ENCODE data around the gene KATNAL1. TPM values are rescaled to one million over a fixed set of nuclear protein-coding genes. Genes with fewer than 3 reads are reported as not detected.

Gene KATNAL1
- total RNA-seq, 2 donors from 2014 or later: 9.6 to 22.4 TPM

- Mint-ChIP-seq H3K27ac (no peak overlapping the region), H3K4me3 (no peak overlapping the region), H3K9me3 (no peaks in the 10 kb centered on the region), H3K27me3 (no peaks in the 10 kb centered on the region), H3K36me3 (no peaks in the 10 kb centered on the region), H3K4me1 (ENCODE audit: low read depth in 2 of 2) (peaks cover 4 to 5% of the 10 kb centered on the region in 2 donors)
- no peak for DNase-seq (ENCODE audit: low spot score)
- no peak for ATAC-seq
Measured at GRCh38 chr13:30340331-30341250, 33.2 kb upstream of the KATNAL1 start.

GRCh38 chr13:30339738-30340330 is 32.5 kb upstream of the KATNAL1 start:
- DNase-seq (ENCODE audit: low spot score) (no peak), ATAC-seq (no peak)
- Mint-ChIP-seq H3K9me3 (no peaks in the 10 kb centered on the region), H3K4me3 (no peak overlapping the region), H3K27ac (no peak overlapping the region), H3K4me1 (ENCODE audit: low read depth in 2 of 2) (peaks cover 0 to 2% of the 10 kb centered on the region in 2 donors), H3K36me3 (no peaks in the 10 kb centered on the region), H3K27me3 (no peaks in the 10 kb centered on the region)

- H3K9me3 Mint-ChIP-seq: no peaks in the 10 kb centered on the region
- DNase-seq (ENCODE audit: low spot score) (no peak), ATAC-seq (no peak)
- H3K27me3 Mint-ChIP-seq: no peaks in the 10 kb centered on the region
- no peaks in the 10 kb centered on the region for H3K36me3 Mint-ChIP-seq
- H3K4me3 Mint-ChIP-seq: no peak overlapping the region
- peaks cover 0 to 2% of the 10 kb centered on the region in 2 donors for H3K4me1 Mint-ChIP-seq (ENCODE audit: low read depth in 2 of 2)
- no peak overlapping the region for H3K27ac Mint-ChIP-seq
Measured at GRCh38 chr13:30338952-30339351, 31.6 kb upstream of the KATNAL1 start.

DNA sequence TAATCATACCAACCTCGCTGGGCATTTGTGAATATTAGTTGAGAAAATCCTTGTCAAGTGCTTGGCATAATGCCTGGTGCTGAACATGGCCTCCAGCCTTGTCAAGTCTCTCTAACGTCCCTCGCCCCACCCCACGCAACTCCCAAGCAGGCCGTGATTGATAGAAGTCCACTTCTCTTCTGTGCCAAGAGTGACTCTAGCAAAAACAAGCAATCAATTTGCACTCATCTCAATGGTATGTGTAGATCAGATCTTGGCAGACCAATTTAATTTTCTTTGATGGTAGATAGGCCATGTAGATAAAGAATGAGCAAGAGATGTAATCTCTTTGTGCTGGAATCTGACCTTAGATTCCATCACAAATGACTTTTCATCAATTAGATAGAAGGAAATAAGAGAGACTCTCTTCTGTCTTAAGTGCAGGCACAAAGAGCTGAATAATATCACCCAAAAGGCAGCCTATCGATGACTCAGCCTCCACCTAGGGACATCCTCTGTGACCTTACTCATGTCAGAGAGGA is 31.0 kb upstream of the KATNAL1 start:
- Mint-ChIP-seq H3K4me1 (ENCODE audit: low read depth in 2 of 2) (peaks cover 0 to 2% of the 10 kb centered on the region in 2 donors), H3K4me3 (no peak overlapping the region), H3K36me3 (no peaks in the 10 kb centered on the region), H3K9me3 (no peaks in the 10 kb centered on the region), H3K27me3 (no peaks in the 10 kb centered on the region), H3K27ac (no peak overlapping the region)
- ATAC-seq (no peak), DNase-seq (ENCODE audit: low spot score) (no peak)

DNA sequence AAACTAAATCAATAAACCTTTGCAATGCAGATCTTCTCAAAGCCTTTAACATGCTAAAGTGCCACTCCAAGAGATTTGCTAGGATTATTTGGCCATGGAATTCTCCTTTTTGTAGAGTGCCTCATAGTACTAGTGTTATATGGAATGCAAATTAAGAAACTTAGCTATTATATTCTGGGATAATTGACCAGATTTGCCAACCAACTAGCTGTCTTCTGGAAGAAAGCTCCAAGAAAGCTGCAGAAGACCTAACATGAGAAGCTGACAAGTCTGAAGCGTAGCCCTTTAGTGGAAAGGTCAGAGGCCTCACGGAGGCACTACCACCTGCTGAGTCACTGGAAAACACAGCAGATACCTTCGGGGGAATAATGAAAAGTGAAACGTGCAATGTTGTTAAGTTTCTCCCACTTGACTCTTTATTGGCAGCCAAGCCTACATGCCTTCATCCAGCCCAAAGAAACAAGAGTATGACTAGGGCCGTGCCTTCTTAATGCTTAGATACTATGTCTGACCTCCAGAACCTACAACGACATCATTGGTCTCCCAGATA is 29.8 kb upstream of the KATNAL1 start:
- H3K36me3 Mint-ChIP-seq: no peaks in the 10 kb centered on the region
- H3K4me1 Mint-ChIP-seq (ENCODE audit: low read depth in 2 of 2): peaks cover 0 to 2% of the 10 kb centered on the region in 2 donors
- H3K9me3 Mint-ChIP-seq: no peaks in the 10 kb centered on the region
- H3K27me3 Mint-ChIP-seq: no peaks in the 10 kb centered on the region
- no peak for ATAC-seq
- DNase-seq (ENCODE audit: low spot score): no peak
- no peak overlapping the region for H3K4me3 Mint-ChIP-seq
- H3K27ac Mint-ChIP-seq: no peak overlapping the region

GRCh38 chr13:30334663-30335386 is 27.5 kb upstream of the KATNAL1 start:
- ATAC-seq: peak in 1 of 2 donors; percentile 40
- H3K27ac Mint-ChIP-seq: no peak overlapping the region
- no peak overlapping the region for H3K4me3 Mint-ChIP-seq
- H3K36me3 Mint-ChIP-seq: no peaks in the 10 kb centered on the region
- no peaks in the 10 kb centered on the region for H3K9me3 Mint-ChIP-seq
- H3K4me1 Mint-ChIP-seq (ENCODE audit: low read depth in 2 of 2): peaks cover 0 to 2% of the 10 kb centered on the region in 2 donors
- no peaks in the 10 kb centered on the region for H3K27me3 Mint-ChIP-seq
- DNase-seq (ENCODE audit: low spot score): no peak

DNA sequence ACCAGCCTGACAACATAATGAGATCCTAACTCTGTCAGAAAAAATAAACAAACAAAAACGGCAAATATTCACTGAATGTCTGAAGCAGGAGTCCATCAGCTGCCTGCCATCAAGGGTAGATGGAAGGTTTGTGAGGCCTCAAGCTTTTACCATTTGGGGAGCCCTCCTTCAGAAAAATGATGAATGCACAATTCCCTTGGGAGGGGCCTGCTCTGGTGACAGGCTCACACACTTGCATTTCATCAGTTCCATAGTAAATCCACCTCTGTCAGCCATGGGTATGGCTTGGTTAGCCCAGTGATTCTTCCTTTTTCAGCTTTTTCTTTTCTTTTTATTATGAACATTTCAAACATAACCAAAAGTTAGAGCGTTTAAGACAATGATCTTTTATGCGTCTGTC is 26.3 kb upstream of the KATNAL1 start:
- H3K4me3 Mint-ChIP-seq: no peak overlapping the region
- H3K9me3 Mint-ChIP-seq: no peaks in the 10 kb centered on the region
- DNase-seq (ENCODE audit: low spot score) (no peak), ATAC-seq (no peak)
- H3K27me3 Mint-ChIP-seq: no peaks in the 10 kb centered on the region
- H3K4me1 Mint-ChIP-seq (ENCODE audit: low read depth in 2 of 2): peaks cover 0 to 2% of the 10 kb centered on the region in 2 donors
- H3K27ac Mint-ChIP-seq: no peak overlapping the region
- H3K36me3 Mint-ChIP-seq: no peaks in the 10 kb centered on the region

- ATAC-seq (no peak), DNase-seq (ENCODE audit: low spot score) (no peak)
- no peak overlapping the region for H3K27ac Mint-ChIP-seq
- no peaks in the 10 kb centered on the region for H3K36me3 Mint-ChIP-seq
- no peaks in the 10 kb centered on the region for H3K27me3 Mint-ChIP-seq
- no peak overlapping the region for H3K4me3 Mint-ChIP-seq
- H3K9me3 Mint-ChIP-seq: no peaks in the 10 kb centered on the region
- peaks cover 0 to 2% of the 10 kb centered on the region in 2 donors for H3K4me1 Mint-ChIP-seq (ENCODE audit: low read depth in 2 of 2)
Measured at GRCh38 chr13:30332456-30333143, 25.2 kb upstream of the KATNAL1 start.

DNA sequence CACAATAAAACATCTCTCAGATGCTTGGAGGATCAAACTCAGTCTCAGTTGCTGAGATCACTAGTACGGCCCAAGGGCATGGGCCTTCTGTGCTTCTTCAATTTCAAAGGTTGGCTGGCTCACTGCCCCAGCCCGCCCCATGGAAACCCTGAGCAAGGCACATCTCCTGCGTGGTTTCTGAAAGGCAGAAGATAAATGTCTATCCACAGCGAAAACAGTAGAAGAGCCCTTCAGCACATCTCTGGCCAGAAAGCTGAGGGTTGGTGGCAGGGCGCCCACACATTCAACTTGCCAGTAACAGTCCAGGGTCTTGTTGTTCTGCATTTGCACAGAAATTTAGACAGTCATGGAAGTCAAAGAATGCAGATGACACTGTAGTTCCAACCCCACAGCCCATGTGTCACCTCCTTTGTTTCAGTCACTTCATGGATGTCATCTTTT is 24.0 kb upstream of the KATNAL1 start:
- Mint-ChIP-seq H3K27me3 (no peaks in the 10 kb centered on the region), H3K27ac (no peak overlapping the region), H3K36me3 (no peaks in the 10 kb centered on the region), H3K4me3 (no peak overlapping the region), H3K9me3 (no peaks in the 10 kb centered on the region), H3K4me1 (ENCODE audit: low read depth in 2 of 2) (no peaks in the 10 kb centered on the region)
- DNase-seq (ENCODE audit: low spot score) (no peak), ATAC-seq (no peak)

GRCh38 chr13:30329009-30329585 is 21.7 kb upstream of the KATNAL1 start:
- Mint-ChIP-seq H3K4me3 (no peak overlapping the region), H3K27ac (no peak overlapping the region), H3K4me1 (ENCODE audit: low read depth in 2 of 2) (peaks cover 0 to 3% of the 10 kb centered on the region in 2 donors), H3K36me3 (no peaks in the 10 kb centered on the region), H3K27me3 (peaks cover 0 to 3% of the 10 kb centered on the region in 2 donors), H3K9me3 (no peaks in the 10 kb centered on the region)
- no peak for DNase-seq (ENCODE audit: low spot score)
- no peak for ATAC-seq

DNA sequence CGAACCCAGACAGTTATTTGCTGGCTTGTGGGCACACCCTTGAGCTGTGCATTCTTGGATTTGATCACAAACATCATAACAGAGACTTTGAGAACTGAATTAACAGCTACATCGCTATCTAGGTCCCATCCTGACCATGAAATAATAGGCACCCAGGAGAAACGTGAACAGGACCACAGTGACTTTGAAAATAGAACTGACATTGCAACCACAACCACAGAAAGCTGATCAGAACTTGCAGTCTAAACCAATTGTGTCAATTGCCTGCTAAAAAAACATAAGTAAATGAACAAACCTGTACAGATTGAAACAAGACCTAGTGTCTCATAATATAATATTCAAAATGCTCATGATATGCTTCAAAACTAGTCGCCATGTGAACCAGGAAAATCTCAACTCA is 18.3 kb upstream of the KATNAL1 start:
- H3K27ac Mint-ChIP-seq: no peak overlapping the region

GRCh38 chr13:30323524-30323923 is 16.2 kb upstream of the KATNAL1 start:
- peaks cover 0 to 3% of the 10 kb centered on the region in 2 donors for H3K27me3 Mint-ChIP-seq
- no peak for ATAC-seq
- no peaks in the 10 kb centered on the region for H3K9me3 Mint-ChIP-seq
- H3K4me1 Mint-ChIP-seq (ENCODE audit: low read depth in 2 of 2): peaks cover 0 to 5% of the 10 kb centered on the region in 2 donors
- H3K4me3 Mint-ChIP-seq: no peak overlapping the region
- H3K36me3 Mint-ChIP-seq: no peaks in the 10 kb centered on the region
- no peak overlapping the region for H3K27ac Mint-ChIP-seq
- DNase-seq (ENCODE audit: low spot score): no peak

More for the DNA sequence above, 18.3 kb upstream of the KATNAL1 start:
- Mint-ChIP-seq H3K4me3 (no peak overlapping the region), H3K4me1 (ENCODE audit: low read depth in 2 of 2) (peaks cover 0 to 3% of the 10 kb centered on the region in 2 donors), H3K9me3 (no peaks in the 10 kb centered on the region), H3K27me3 (peaks cover 0 to 3% of the 10 kb centered on the region in 2 donors), H3K36me3 (no peaks in the 10 kb centered on the region)
- DNase-seq (ENCODE audit: low spot score) (no peak), ATAC-seq (no peak)

DNA sequence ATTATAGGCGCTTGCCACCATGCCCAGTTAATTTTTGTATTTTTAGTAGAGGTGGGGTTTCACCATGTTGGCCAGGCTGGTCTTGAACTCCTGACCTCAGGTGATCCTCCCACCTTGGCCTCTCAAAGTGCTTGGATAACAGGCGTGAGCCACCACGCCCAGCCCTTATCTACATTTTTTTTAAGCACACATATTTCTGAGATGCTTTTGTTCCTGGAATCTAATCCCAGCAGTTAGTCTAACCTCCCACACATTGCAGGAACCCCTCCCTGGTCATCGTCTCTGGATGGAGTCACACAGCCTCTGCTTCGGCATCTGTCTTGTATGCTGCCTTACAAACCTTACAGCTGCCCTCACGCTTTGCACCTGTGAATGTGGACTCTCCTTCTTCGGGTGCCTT is 15.1 kb upstream of the KATNAL1 start:
- ATAC-seq (no peak), DNase-seq (ENCODE audit: low spot score) (no peak)
- Mint-ChIP-seq H3K27ac (no peak overlapping the region), H3K4me1 (ENCODE audit: low read depth in 2 of 2) (peaks cover 0 to 5% of the 10 kb centered on the region in 2 donors), H3K9me3 (no peaks in the 10 kb centered on the region), H3K36me3 (no peaks in the 10 kb centered on the region), H3K27me3 (peaks cover 0 to 3% of the 10 kb centered on the region in 2 donors), H3K4me3 (no peak overlapping the region)

Measured in natural killer cell treated with Interleukin-12 subunit alpha and Interleukin-12 subunit beta and Interleukin-15 and Interleukin-18, amount 100 ng/mL, for 72 hours (primary cell).